H9 (cell line): ENCODE data around the gene ERICH6B. TPM values are rescaled to one million over a fixed set of nuclear protein-coding genes. Genes with fewer than 3 reads are reported as not detected.
"Not testable (repeated sequence)": the region's sequence is repeated elsewhere in the genome, so short reads cannot be mapped to it uniquely, and the experiment has no call there.

Experiments used
- DNase-seq: peaks from one replicate; pipeline ENCODE4 v3.0.0-alpha.2; 2017
- H2AFZ ChIP-seq: one replicate; pipeline ENCODE4 v1.6.1; 2013; ENCODE audit warnings: mild to moderate bottlenecking, low read length, control low read depth, moderate library complexity
- H2AK5ac ChIP-seq: 2 replicates; pipeline ENCODE4 v1.6.1; 2013; ENCODE audit warnings: low read length, control low read depth, mixed read lengths; ENCODE audit not compliant: insufficient read length
- H2BK120ac ChIP-seq: one replicate; pipeline ENCODE4 v1.6.1; 2013; ENCODE audit warnings: low read depth, mild to moderate bottlenecking, low read length, control low read depth, inconsistent platforms; ENCODE audit not compliant: poor library complexity, severe bottlenecking
- H2BK12ac ChIP-seq: 2 replicates; pipeline ENCODE4 v1.6.1; 2013; ENCODE audit warnings: low read length, control low read depth, mixed read lengths, low read depth; ENCODE audit not compliant: insufficient read length
- H2BK15ac ChIP-seq: 2 replicates; pipeline ENCODE4 v1.6.1; 2013; ENCODE audit warnings: low read depth, low read length, control low read depth
- H2BK20ac ChIP-seq: one replicate; pipeline ENCODE4 v1.6.1; 2013; ENCODE audit warnings: low read depth, mild to moderate bottlenecking, low read length, control low read depth, inconsistent platforms; ENCODE audit not compliant: poor library complexity, severe bottlenecking
- H2BK5ac ChIP-seq: 2 replicates; pipeline ENCODE4 v1.6.1; 2013; ENCODE audit warnings: low read length, control low read depth, mixed read lengths; ENCODE audit not compliant: insufficient read length
- H3K14ac ChIP-seq: 2 replicates; pipeline ENCODE4 v1.6.1; 2013; ENCODE audit warnings: low read length, control low read depth; ENCODE audit not compliant: insufficient read depth
- H3K18ac ChIP-seq: 2 replicates; pipeline ENCODE4 v1.6.1; 2013; ENCODE audit warnings: low read depth, mild to moderate bottlenecking, mixed read lengths, low read length, control low read depth; ENCODE audit not compliant: insufficient read length
- H3K23ac ChIP-seq: 2 replicates; pipeline ENCODE4 v1.6.1; 2013; ENCODE audit warnings: low read length, control low read depth, mixed read lengths, low read depth; ENCODE audit not compliant: insufficient read length
- H3K23me2 ChIP-seq: 2 replicates; pipeline ENCODE4 v1.6.1; 2013; ENCODE audit warnings: low read depth, mild to moderate bottlenecking, mixed read lengths, low read length, control low read depth; ENCODE audit not compliant: insufficient read length, poor library complexity, severe bottlenecking
- H3K27ac ChIP-seq: 2 replicates; pipeline ENCODE4 v1.5.1; 2013; ENCODE audit warnings: low read length, control low read depth, mixed read lengths, low read depth; ENCODE audit not compliant: insufficient read length
- H3K27me3 ChIP-seq: 2 replicates; pipeline ENCODE4 v1.6.1; 2013; ENCODE audit warnings: low read length, control low read depth, inconsistent platforms; ENCODE audit not compliant: insufficient read depth
- H3K4ac ChIP-seq: 2 replicates; pipeline ENCODE4 v1.6.1; 2013; ENCODE audit warnings: low read depth, mild to moderate bottlenecking, control low read depth, inconsistent platforms, low read length, moderate library complexity
- H3K4me1 ChIP-seq: 2 replicates; pipeline ENCODE4 v1.6.1; 2013; ENCODE audit warnings: low read length, control low read depth, inconsistent platforms; ENCODE audit not compliant: insufficient read depth
- H3K4me2 ChIP-seq: 2 replicates; pipeline ENCODE4 v1.6.1; 2013; ENCODE audit warnings: low read length, control low read depth, mixed read lengths; ENCODE audit not compliant: insufficient read length, insufficient read depth
- H3K56ac ChIP-seq: 2 replicates; pipeline ENCODE4 v1.6.1; 2013; ENCODE audit warnings: low read depth, mild to moderate bottlenecking, mixed read lengths, low read length, control low read depth; ENCODE audit not compliant: insufficient read length
- H3K79me1 ChIP-seq: 2 replicates; pipeline ENCODE4 v1.6.1; 2013; ENCODE audit warnings: low read depth, mild to moderate bottlenecking, moderate library complexity, low read length, control low read depth, inconsistent platforms; ENCODE audit not compliant: insufficient read depth, poor library complexity, severe bottlenecking
- H3K79me2 ChIP-seq: 2 replicates; pipeline ENCODE4 v1.6.1; 2013; ENCODE audit warnings: low read length, control low read depth, inconsistent platforms; ENCODE audit not compliant: insufficient read depth
- H3K9ac ChIP-seq: 2 replicates; pipeline ENCODE4 v1.6.1; 2013; ENCODE audit warnings: low read length, control low read depth, mixed read lengths; ENCODE audit not compliant: insufficient read length; ENCODE audit errors: extremely low read depth
- H3K9me3 ChIP-seq: one replicate; pipeline ENCODE4 v1.6.1; 2013; ENCODE audit warnings: low read depth, low read length, inconsistent platforms; ENCODE audit not compliant: control insufficient read depth
- H3T11ph ChIP-seq: one replicate; pipeline ENCODE4 v1.6.1; 2013; ENCODE audit warnings: mild to moderate bottlenecking, low read length, control low read depth, inconsistent platforms
- H4K20me1 ChIP-seq: one replicate; pipeline ENCODE4 v1.6.1; 2013; ENCODE audit not compliant: control insufficient read depth, insufficient read length, insufficient read depth
- H4K5ac ChIP-seq: 2 replicates; pipeline ENCODE4 v1.6.1; 2013; ENCODE audit warnings: low read depth, mild to moderate bottlenecking, mixed read lengths, low read length, control low read depth; ENCODE audit not compliant: insufficient read length
- H4K8ac ChIP-seq: replicated peaks from 2 replicates; pipeline ENCODE4 v1.6.1; 2013; ENCODE audit warnings: low read length, control low read depth, mixed read lengths, low read depth; ENCODE audit not compliant: insufficient read length
- H4K91ac ChIP-seq: 2 replicates; pipeline ENCODE4 v1.6.1; 2013; ENCODE audit warnings: low read depth, mild to moderate bottlenecking, moderate library complexity, mixed read lengths, low read length, control low read depth; ENCODE audit not compliant: insufficient read length
- H3K27ac Mint-ChIP-seq, 3 experiments: 2 replicates in 2 of 3; 3 replicates in 1 of 3; pipeline ENCODE4 v1.8.0; 2020 to 2021; ENCODE audit warnings: mixed read lengths in 3 of 3, mild to moderate bottlenecking in 1 of 3, moderate library complexity in 1 of 3
- H3K27me3 Mint-ChIP-seq: 2 replicates; pipeline ENCODE4 v1.8.0; 2021; ENCODE audit warnings: low read depth, mild to moderate bottlenecking, moderate library complexity, mixed read lengths
- H3K36me3 Mint-ChIP-seq, 3 experiments: 2 replicates in 2 of 3; 3 replicates in 1 of 3; pipeline ENCODE4 v1.8.0; 2020 to 2021; ENCODE audit warnings: low read depth in 3 of 3, mixed read lengths in 3 of 3; ENCODE audit not compliant: insufficient read depth in 1 of 3
- H3K4me1 Mint-ChIP-seq, 2 experiments: 2 replicates each; pipeline ENCODE4 v1.8.0; 2020; ENCODE audit warnings: mixed read lengths in 2 of 2
- H3K4me3 Mint-ChIP-seq, 2 experiments: 2 replicates in 1 of 2; 3 replicates in 1 of 2; pipeline ENCODE4 v1.8.0; 2020 to 2021; ENCODE audit warnings: mild to moderate bottlenecking in 2 of 2, mixed read lengths in 2 of 2, moderate library complexity in 1 of 2
- H3K9me3 Mint-ChIP-seq, 2 experiments: 2 replicates in 1 of 2; 3 replicates in 1 of 2; pipeline ENCODE4 v1.8.0; 2020; ENCODE audit warnings: mild to moderate bottlenecking in 2 of 2, mixed read lengths in 2 of 2, moderate library complexity in 1 of 2
- CTCF ChIP-seq: fragments of 200-600 bp; sonication (generic); conservative IDR thresholded peaks from 3 replicates; pipeline ENCODE4 v1.8.0; 2021; ENCODE audit warnings: antibody characterized with exemption, mild to moderate bottlenecking
- WGBS: extraction: QIAGEN DNeasy Blood & Tissue Kit; methylation state at CpG from one replicate; pipeline ENCODE4 v1.1.7; 2013; ENCODE audit warnings: missing lambda C conversion rate, low lambda C conversion rate, mixed read lengths; ENCODE audit not compliant: insufficient read length; ENCODE audit errors: extremely low coverage; 5-methylcytosine and 5-hydroxymethylcytosine counted together
- long read RNA-seq: library from polyadenylated mRNA; unstranded; transcript quantifications from one replicate; pipeline ENCODE4 v2.0.0, GENCODE V29; 2020
- total RNA-seq: library from RNA; stranded (reverse); gene quantifications from 2 replicates; pipeline ENCODE4 v1.2.1, GENCODE V29; 2021

The ERICH6B gene
- total RNA-seq, result not detected in 2 replicates
- long read RNA-seq, result 0 reads

GRCh38 chr13:45615501-45616101, at the start of gene ERICH6B:
TSS of gene ERICH6B (minus strand) at chr13:45615739. CDS start at chr13:45597005, 18,734 bp downstream.
- Histone ChIP-seq H3K79me2 (no peaks in the 10 kb centered on the region), H2BK120ac (no peak within 1 kb of the TSS), H3K27ac (no peak within 1 kb of the TSS), H3K79me1 (no peaks in the 10 kb centered on the region), H2BK20ac (no peak within 1 kb of the TSS), H3K56ac (no peak within 1 kb of the TSS), H2AFZ (peak within 1 kb of the TSS; percentile 70), H4K8ac (no peak within 1 kb of the TSS), H3T11ph (no peak within 1 kb of the TSS), H3K23ac (no peak within 1 kb of the TSS), H3K23me2 (peaks cover 6% of the 10 kb centered on the region), H3K4ac (no peak within 1 kb of the TSS), H2BK15ac (no peak within 1 kb of the TSS), H4K20me1 (no peaks in the 10 kb centered on the region), H3K4me1 (no peaks in the 10 kb centered on the region), H3K9ac (no peak within 1 kb of the TSS), H3K4me2 (peak within 1 kb of the TSS; percentile 74), H2BK5ac (no peak within 1 kb of the TSS), H2AK5ac (no peak within 1 kb of the TSS), H2BK12ac (no peak within 1 kb of the TSS), H3K9me3 (no peaks in the 10 kb centered on the region), H3K27me3 (no peaks in the 10 kb centered on the region; the same call in 1 of the 2 replicates), H3K18ac (no peak within 1 kb of the TSS), H4K91ac (no peak within 1 kb of the TSS), H3K14ac (peak within 1 kb of the TSS; percentile 45; the same call in 1 of the 2 replicates), H4K5ac (peak within 1 kb of the TSS; percentile 4)
- no peak for TF ChIP-seq CTCF
- H3K4me3 Mint-ChIP-seq, result peak within 1 kb of the TSS; percentile 56 to 63
- peaks cover 63% of the 10 kb centered on the region for H3K27me3 Mint-ChIP-seq
- peaks cover 3% of the 10 kb centered on the region in 2 experiments; a peak in 4 of 5 replicates for H3K9me3 Mint-ChIP-seq
- whole genome bisulfite sequencing, result no CpG with 5 or more reads among the region's 27 CpGs
- peak; percentile 86 for DNase-seq
- H3K4me1 Mint-ChIP-seq, result peaks cover 30 to 33% of the 10 kb centered on the region in 2 experiments
- no peaks in the 10 kb centered on the region for H3K36me3 Mint-ChIP-seq
- no peak within 1 kb of the TSS; a peak in 1 of 7 replicates for H3K27ac Mint-ChIP-seq

- H3T11ph ChIP-seq, H2AFZ ChIP-seq, H3K27me3 ChIP-seq, H3K27ac Mint-ChIP-seq, H3K56ac ChIP-seq, H4K5ac ChIP-seq, H2BK12ac ChIP-seq, H3K27ac ChIP-seq, H3K27me3 Mint-ChIP-seq, H3K9me3 ChIP-seq, H3K79me2 ChIP-seq, H3K4me1 Mint-ChIP-seq, H3K14ac ChIP-seq, H3K4me2 ChIP-seq, H3K18ac ChIP-seq, H3K4me3 Mint-ChIP-seq, H3K36me3 Mint-ChIP-seq, H2AK5ac ChIP-seq, H4K91ac ChIP-seq, H3K9me3 Mint-ChIP-seq, H4K20me1 ChIP-seq, H2BK15ac ChIP-seq, H3K4ac ChIP-seq, H3K23me2 ChIP-seq, H3K9ac ChIP-seq, H3K4me1 ChIP-seq, H4K8ac ChIP-seq, H2BK120ac ChIP-seq, H2BK5ac ChIP-seq, H2BK20ac ChIP-seq, H3K23ac ChIP-seq, H3K79me1 ChIP-seq, DNase-seq: not testable (repeated sequence)
- WGBS, result no CpG with 5 or more reads among the region's 1 CpG
These were observed 47.4 kb upstream of the ERICH6B start for GRCh38 chr13:45662903-45663302.
